H1 (cell line): ENCODE results near the gene MYO7B. TPM values are rescaled to one million over a fixed set of nuclear protein-coding genes. Genes with fewer than 3 reads are reported as not detected.

Experiments
- CTCF ChIA-PET: fragments of 300-600 bp; sonication (Branson Sonifier 250); formaldehyde crosslinking; loops from one replicate; lab custom pipeline; 2021; ENCODE audit not compliant: partially characterized antibody; lab: Charles Lee
- POLR2A ChIA-PET: fragments of 300-600 bp; sonication (Branson Sonifier 250); formaldehyde crosslinking; loops from one replicate; lab custom pipeline; 2021; ENCODE audit warnings: inconsistent platforms; ENCODE audit not compliant: partially characterized antibody; lab: Charles Lee
- DNase-seq, 2 experiments: peaks; one replicate each; pipeline versions ENCODE4 v3.0.0 to v3.0.0-alpha.2; 2010 to 2022; ENCODE audit warnings: low spot score in 2 of 2, low read depth in 1 of 2, mixed read lengths in 1 of 2
- FAIRE-seq: peaks from 2 replicates; lab custom pipeline; 2011; peaks lifted over from hg19 to GRCh38; lab: Jason Lieb, UNC
- H2AFZ ChIP-seq: 2 replicates; pipeline ENCODE4 v1.8.1; 2012; ENCODE audit warnings: low read length, inconsistent platforms
- H2AK5ac ChIP-seq: 2 replicates; pipeline ENCODE4 v1.6.1; 2013; ENCODE audit warnings: low read depth, low read length
- H2BK120ac ChIP-seq: replicated peaks from 2 replicates; pipeline ENCODE3; 2013; ENCODE audit warnings: low read depth, low read length, inconsistent platforms
- H2BK12ac ChIP-seq: 2 replicates; pipeline ENCODE4 v1.6.1; 2013; ENCODE audit warnings: low read depth, low read length
- H2BK15ac ChIP-seq: 2 replicates; pipeline ENCODE4 v1.6.1; 2013; ENCODE audit warnings: low read length
- H2BK20ac ChIP-seq: 2 replicates; pipeline ENCODE4 v1.6.1; 2013; ENCODE audit warnings: low read length
- H2BK5ac ChIP-seq: 2 replicates; pipeline ENCODE4 v1.6.1; 2013; ENCODE audit warnings: low read depth, low read length
- H3K14ac ChIP-seq: 2 replicates; pipeline ENCODE4 v1.6.1; 2013; ENCODE audit warnings: inconsistent platforms; ENCODE audit not compliant: insufficient read length
- H3K18ac ChIP-seq: 2 replicates; pipeline ENCODE4 v1.6.1; 2013; ENCODE audit warnings: low read length; ENCODE audit errors: extremely low read depth
- H3K23ac ChIP-seq: 2 replicates; pipeline ENCODE4 v1.6.1; 2013; ENCODE audit warnings: inconsistent platforms; ENCODE audit not compliant: insufficient read length
- H3K23me2 ChIP-seq: 2 replicates; pipeline ENCODE4 v1.6.1; 2013; ENCODE audit warnings: low read depth, low read length
- H3K27ac ChIP-seq: 2 replicates; pipeline ENCODE4 v1.6.1; 2011; ENCODE audit warnings: low read depth, low read length, inconsistent platforms
- H3K27me3 ChIP-seq, 4 experiments: replicated peaks in 1 of 4; 1 replicate in 1 of 4; 2 replicates in 3 of 4; pipeline versions ENCODE4 v1.6.1 to v1.8.1; 2011 to 2013; ENCODE audit warnings: low read length in 3 of 4, mild to moderate bottlenecking in 3 of 4, inconsistent platforms in 2 of 4, mixed read lengths in 2 of 4, moderate library complexity in 1 of 4; ENCODE audit not compliant: control insufficient read depth in 3 of 4, insufficient read depth in 3 of 4; ENCODE audit errors: extremely low read depth in 1 of 4
- H3K36me3 ChIP-seq, 4 experiments: 2 replicates each; pipeline versions ENCODE4 v1.6.1 to v1.8.1; 2011 to 2013; ENCODE audit warnings: mild to moderate bottlenecking in 4 of 4, low read length in 3 of 4, moderate library complexity in 2 of 4, control low read depth in 1 of 4, inconsistent platforms in 1 of 4; ENCODE audit not compliant: insufficient read depth in 4 of 4, control insufficient read depth in 2 of 4
- H3K4ac ChIP-seq: replicated peaks from 2 replicates; pipeline ENCODE3; 2013; ENCODE audit warnings: low read length, low read depth, mixed read lengths, inconsistent platforms; ENCODE audit not compliant: insufficient read length
- H3K4me1 ChIP-seq, 4 experiments: replicated peaks in 1 of 4; 1 replicate in 1 of 4; 2 replicates in 3 of 4; pipeline versions ENCODE4 v1.6.1 to v1.8.1; 2011 to 2013; ENCODE audit warnings: low read length in 3 of 4, inconsistent platforms in 2 of 4, mixed read lengths in 1 of 4; ENCODE audit not compliant: insufficient read depth in 4 of 4, control insufficient read depth in 3 of 4
- H3K4me2 ChIP-seq, 2 experiments: 2 replicates each; pipeline versions ENCODE4 v1.6.1 to v1.8.1; 2011 to 2013; ENCODE audit warnings: low read depth in 2 of 2, low read length in 2 of 2, control low read depth in 1 of 2, inconsistent platforms in 1 of 2, mild to moderate bottlenecking in 1 of 2; ENCODE audit not compliant: insufficient read depth in 1 of 2
- H3K4me3 ChIP-seq, 4 experiments: fragments of 200-600, 300-600 bp in 1 of 4; sonication (generic), shearing (Covaris generic), sonication (Bioruptor Twin) in 1 of 4; 2 replicates each; pipeline versions ENCODE4 v1.5.1 to v1.8.1; 2011 to 2016; ENCODE audit warnings: low read length in 4 of 4, low read depth in 3 of 4, control low read depth in 2 of 4, inconsistent platforms in 2 of 4, mild to moderate bottlenecking in 2 of 4, mixed read lengths in 1 of 4, moderate library complexity in 1 of 4; ENCODE audit not compliant: insufficient read depth in 2 of 4; ENCODE audit errors: extremely low read depth in 1 of 4
- H3K56ac ChIP-seq: replicated peaks from 2 replicates; pipeline ENCODE3; 2013; ENCODE audit warnings: low read depth, mild to moderate bottlenecking, mixed read lengths, low read length, inconsistent platforms; ENCODE audit not compliant: insufficient read length
- H3K79me1 ChIP-seq: 2 replicates; pipeline ENCODE4 v1.6.1; 2013; ENCODE audit warnings: low read depth, low read length, control low read depth
- H3K79me2 ChIP-seq, 2 experiments: 2 replicates each; pipeline versions ENCODE4 v1.6.1 to v1.8.1; 2012 to 2013; ENCODE audit warnings: low read length in 2 of 2, mild to moderate bottlenecking in 2 of 2, inconsistent platforms in 1 of 2; ENCODE audit not compliant: insufficient read depth in 2 of 2, control insufficient read depth in 1 of 2
- H3K9ac ChIP-seq, 4 experiments: replicated peaks in 1 of 4; 1 replicate in 1 of 4; 2 replicates in 3 of 4; pipeline versions ENCODE4 v1.6.1 to v1.8.1; 2011 to 2013; ENCODE audit warnings: low read depth in 3 of 4, low read length in 3 of 4, control low read depth in 2 of 4, mild to moderate bottlenecking in 2 of 4, moderate library complexity in 2 of 4, inconsistent platforms in 1 of 4; ENCODE audit errors: extremely low read depth in 1 of 4
- H3K9me3 ChIP-seq, 2 experiments: 2 replicates each; pipeline versions ENCODE4 v1.6.1 to v1.8.1; 2012 to 2013; ENCODE audit warnings: mild to moderate bottlenecking in 2 of 2, moderate library complexity in 2 of 2, control low read depth in 1 of 2, inconsistent platforms in 1 of 2, low read depth in 1 of 2, low read length in 1 of 2, mixed read lengths in 1 of 2; ENCODE audit not compliant: insufficient read depth in 2 of 2
- H4K20me1 ChIP-seq, 2 experiments: replicated peaks in 1 of 2; 2 replicates each; pipeline versions ENCODE3 to v1.8.1; 2011 to 2013; ENCODE audit warnings: inconsistent platforms in 2 of 2, low read length in 2 of 2, mild to moderate bottlenecking in 1 of 2; ENCODE audit not compliant: insufficient read depth in 2 of 2, control insufficient read depth in 1 of 2
- H4K5ac ChIP-seq: 2 replicates; pipeline ENCODE4 v1.6.1; 2013; ENCODE audit warnings: low read length, low read depth, mixed read lengths, inconsistent platforms; ENCODE audit not compliant: insufficient read length
- H4K8ac ChIP-seq: 2 replicates; pipeline ENCODE4 v1.8.0; 2013; ENCODE audit warnings: mild to moderate bottlenecking, moderate library complexity, low read length, inconsistent platforms; ENCODE audit not compliant: insufficient read depth; ENCODE audit errors: extremely low read depth
- H4K91ac ChIP-seq: replicated peaks from 2 replicates; pipeline ENCODE3; 2013; ENCODE audit warnings: low read length, mixed read lengths, inconsistent platforms; ENCODE audit not compliant: insufficient read length
- ASH2L ChIP-seq: fragments of 200-600, 300-600 bp; sonication (generic); IDR thresholded peaks from one replicate; pipeline ENCODE4 v1.7.1; 2017; ENCODE audit warnings: low read length
- CEBPB ChIP-seq: IDR thresholded peaks from 2 replicates; pipeline ENCODE4 v1.6.1; 2012; ENCODE audit warnings: low read depth, low read length
- CHD2 ChIP-seq: IDR thresholded peaks from 2 replicates; pipeline ENCODE4 v1.6.1; 2012; ENCODE audit warnings: low read length, improper control_type of control experiment
- FOSL1 ChIP-seq: IDR thresholded peaks from 2 replicates; pipeline ENCODE4 v1.6.1; 2011; ENCODE audit warnings: mild to moderate bottlenecking, low read depth, low read length, moderate library complexity; ENCODE audit not compliant: insufficient read depth
- HDAC6 ChIP-seq: IDR thresholded peaks from one replicate; pipeline ENCODE4 v1.7.1; 2012; ENCODE audit warnings: low read depth, mild to moderate bottlenecking, inconsistent platforms, low read length, moderate library complexity
- MAFK ChIP-seq: IDR thresholded peaks from 2 replicates; pipeline ENCODE4 v1.6.1; 2012; ENCODE audit warnings: low read depth, mild to moderate bottlenecking, improper control_type of control experiment, low read length
- POLR2A ChIP-seq, 2 experiments: IDR thresholded peaks; 1 replicate in 1 of 2; 2 replicates in 1 of 2; pipeline ENCODE4 v1.6.1; 2011; ENCODE audit warnings: low read depth in 2 of 2, low read length in 2 of 2, mild to moderate bottlenecking in 2 of 2; ENCODE audit errors: control extremely low read depth in 1 of 2
- RAD21 ChIP-seq, 2 experiments: IDR thresholded peaks in 1 of 2; conservative IDR thresholded peaks in 1 of 2; 2 replicates each; pipeline ENCODE4 v1.6.1; 2011; ENCODE audit warnings: low read depth in 2 of 2, low read length in 2 of 2, improper control_type of control experiment in 1 of 2, inconsistent platforms in 1 of 2, mild to moderate bottlenecking in 1 of 2, moderate library complexity in 1 of 2
- SAP30 ChIP-seq: fragments of 300-600 bp; sonication (generic); IDR thresholded peaks from 2 replicates; pipeline ENCODE4 v1.7.1; 2012; ENCODE audit warnings: low read length, moderate library complexity, mild to moderate bottlenecking, inconsistent platforms; ENCODE audit not compliant: insufficient read depth, insufficient replicate concordance
- SIN3A ChIP-seq, 2 experiments: IDR thresholded peaks in 1 of 2; conservative IDR thresholded peaks in 1 of 2; 2 replicates each; pipeline ENCODE4 v1.6.1; 2011 to 2012; ENCODE audit warnings: low read length in 2 of 2, improper control_type of control experiment in 1 of 2, low read depth in 1 of 2, mild to moderate bottlenecking in 1 of 2
- YY1 ChIP-seq: IDR thresholded peaks from 2 replicates; pipeline ENCODE4 v1.6.1; 2011; ENCODE audit warnings: low read depth, mild to moderate bottlenecking, low read length
- ZNF274 ChIP-seq: IDR thresholded peaks from 2 replicates; pipeline ENCODE4 v1.7.0; 2012; ENCODE audit warnings: low read length, borderline replicate concordance; ENCODE audit errors: extremely low read depth
- WGBS, 2 experiments: shearing (Covaris generic) in 1 of 2; methylation state at CpG; one replicate each; pipeline versions ENCODE4 v1.1.6 to v1.1.7; 2013 to 2015; ENCODE audit warnings: low lambda C conversion rate in 2 of 2, mixed read lengths in 2 of 2, inconsistent platforms in 1 of 2, low coverage in 1 of 2, missing lambda C conversion rate in 1 of 2; ENCODE audit not compliant: insufficient replicate concordance in 2 of 2, insufficient coverage in 1 of 2, insufficient read length in 1 of 2; ENCODE audit errors: extremely low coverage in 1 of 2, missing lambda C conversion rate in 1 of 2; 5-methylcytosine and 5-hydroxymethylcytosine counted together
- polyA plus RNA-seq, 7 experiments: library from polyadenylated mRNA; depleted of rRNA in 3 of 7; stranded (reverse) in 5 of 7; unstranded in 2 of 7; fragments of >200 nt in 5 of 7; fragments of 200-250 nt in 2 of 7; gene quantifications; 1 replicate in 5 of 7; 2 replicates in 1 of 7; 4 replicates in 1 of 7; pipeline versions ENCODE4 v1.2.1 to v1.2.3, GENCODE V29; 2011 to 2013; ENCODE audit warnings: missing spikeins in 2 of 7, mixed read lengths in 2 of 7
- total RNA-seq: library from RNA; stranded (reverse); fragmentation: NEBNext Ultra II Directional; extraction: Animal tissue kit (Norgen Biotek cat#: 25700); gene quantifications from 2 replicates; pipeline ENCODE4 v1.2.1, GENCODE V29; 2021

The MYO7B gene
- total and polyA plus RNA-seq, 2 of the 8 experiments (the other 6 are each of a cell fraction or from before 2014, with no cell fraction given) = not detected

- no peak overlapping the region for H3K56ac ChIP-seq
- no peak overlapping the region for H3K4me3 ChIP-seq
- no peak overlapping the region for H2BK120ac ChIP-seq
- no peaks in the 10 kb centered on the region for H3K9me3 ChIP-seq
- H4K8ac ChIP-seq = no peak overlapping the region
- no peaks in the 10 kb centered on the region for H3K23me2 ChIP-seq
- no peaks in the 10 kb centered on the region for H3K4me1 ChIP-seq
- no peak for TF ChIP-seq YY1
- no peak for TF ChIP-seq CEBPB
- no peak for TF ChIP-seq POLR2A (IDR thresholded peaks at IDR 0.05; ENCODE audit: control extremely low read depth in 1 of 2, low read depth in 2 of 2, low read length in 2 of 2)
- TF ChIP-seq RAD21 (IDR thresholded peaks at IDR 0.05 in 1 of 2, conservative IDR thresholded peaks at IDR 0.05 in 1 of 2; ENCODE audit: low read depth in 2 of 2, low read length in 2 of 2) = no peak
- no peak for TF ChIP-seq MAFK
- TF ChIP-seq ASH2L = no peak
- TF ChIP-seq FOSL1 = no peak
- TF ChIP-seq HDAC6 = no peak
- no peak for TF ChIP-seq SAP30
- no peak for TF ChIP-seq CHD2
- TF ChIP-seq SIN3A (conservative IDR thresholded peaks at IDR 0.05 in 1 of 2, IDR thresholded peaks at IDR 0.05 in 1 of 2; ENCODE audit: low read depth in 1 of 2, low read length in 2 of 2) = no peak
- no peak for TF ChIP-seq ZNF274
- H3K14ac ChIP-seq = no peak overlapping the region
- H3K23ac ChIP-seq = no peak overlapping the region
- no peak overlapping the region for H2BK5ac ChIP-seq
- H3K27ac ChIP-seq = no peak overlapping the region
- H3K18ac ChIP-seq = no peak overlapping the region; the same call in 1 of the 2 replicates
- no peak overlapping the region for H2AFZ ChIP-seq
- 85% methylated on average over 13 of the region's 16 CpGs; no CpG with 5 or more reads in 1 of the 2 experiments for WGBS, 2 experiments
- H4K20me1 ChIP-seq = no peaks in the 10 kb centered on the region
- H3K27me3 ChIP-seq = no peaks in the 10 kb centered on the region
- peak in 1 of 2 experiments; percentile 35 for DNase-seq
- no peak overlapping the region for H2BK15ac ChIP-seq
- no peak overlapping the region for H2AK5ac ChIP-seq
- POLR2A ChIA-PET = no interaction called here
- H3K79me2 ChIP-seq = no peaks in the 10 kb centered on the region
- H3K9ac ChIP-seq = no peak overlapping the region
- H4K91ac ChIP-seq = no peak overlapping the region
- no peak overlapping the region for H3K4ac ChIP-seq
- H2BK12ac ChIP-seq = no peak overlapping the region
- no peak for FAIRE-seq
- no peak overlapping the region for H3K4me2 ChIP-seq
- H3K79me1 ChIP-seq = no peaks in the 10 kb centered on the region
- CTCF ChIA-PET = interaction anchor here (2.0 kb wide), 1 partner anchor 28 kb away, joined by 9 read pairs; no protein-coding TSS in a partner anchor
- H4K5ac ChIP-seq = no peak overlapping the region
- no peaks in the 10 kb centered on the region for H3K36me3 ChIP-seq
- no peak overlapping the region for H2BK20ac ChIP-seq
These were observed 84.6 kb downstream of the MYO7B start for GRCh38 chr2:127619877-127620705.
